ENCODE data around the gene USP44.
"Not testable (repeated sequence)": the region's sequence is repeated elsewhere in the genome, so short reads cannot be mapped to it uniquely, and the experiment has no call there.

Gene USP44

DNA sequence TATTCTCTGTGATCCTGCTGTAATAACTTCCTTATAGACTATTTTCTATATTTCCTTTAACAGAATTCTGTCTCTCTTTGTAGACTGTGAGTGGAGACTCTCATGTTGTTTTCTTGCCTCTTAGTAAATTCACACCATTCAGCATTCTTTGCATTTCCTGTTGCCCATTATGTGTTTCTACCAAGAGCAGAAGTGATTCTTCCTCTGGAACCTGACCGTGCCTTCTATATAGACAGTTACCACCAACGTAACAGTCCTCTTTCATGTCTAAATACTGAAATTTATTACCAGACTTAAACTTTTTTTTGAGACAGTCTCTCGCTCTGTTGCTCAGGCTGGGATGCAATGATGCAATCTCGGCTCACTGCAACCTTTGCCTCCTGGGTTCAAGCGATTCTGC is 46.2 kb downstream of the USP44 start:
- DNase-seq: no peak

DNA sequence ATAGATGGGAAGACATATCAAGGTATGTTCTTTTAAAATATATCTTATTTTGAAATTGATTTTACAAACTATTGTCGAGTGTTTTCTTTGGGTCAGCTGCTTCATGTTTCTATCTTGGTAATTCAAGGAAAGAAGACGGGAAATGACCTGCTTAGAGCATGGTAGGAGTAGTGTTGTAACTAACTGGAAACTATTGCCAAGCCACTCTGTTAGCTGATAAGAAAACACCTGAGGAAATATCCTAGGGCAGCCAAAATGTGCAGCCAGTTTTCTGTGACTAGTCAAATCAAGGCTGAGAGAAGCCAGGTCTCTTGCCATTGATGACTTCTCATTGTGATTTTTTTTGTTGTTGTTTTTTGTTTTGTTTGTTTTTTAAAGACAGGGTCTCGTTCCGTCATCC is 47.1 kb downstream of the USP44 start:
- no peak for DNase-seq

DNA sequence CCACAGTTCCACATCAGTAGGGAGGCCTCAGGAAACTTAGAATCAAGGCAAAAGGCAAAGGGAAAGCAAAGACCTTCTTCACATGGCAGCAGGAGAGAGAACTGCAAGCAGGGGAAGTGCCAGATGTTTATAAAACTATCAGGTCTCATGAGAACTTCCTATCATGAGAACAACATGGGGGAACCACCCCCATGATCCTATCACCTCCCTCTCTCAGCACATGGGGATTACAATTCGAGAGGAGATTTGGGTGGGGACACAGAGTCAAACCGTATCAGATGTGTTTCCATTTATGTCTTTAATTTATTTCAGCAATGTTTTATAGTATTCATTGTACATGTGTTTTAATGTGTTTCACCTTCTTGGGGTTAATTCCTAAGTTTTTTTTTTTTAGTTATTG is 51.5 kb downstream of the USP44 start:
- DNase-seq: no peak

DNA sequence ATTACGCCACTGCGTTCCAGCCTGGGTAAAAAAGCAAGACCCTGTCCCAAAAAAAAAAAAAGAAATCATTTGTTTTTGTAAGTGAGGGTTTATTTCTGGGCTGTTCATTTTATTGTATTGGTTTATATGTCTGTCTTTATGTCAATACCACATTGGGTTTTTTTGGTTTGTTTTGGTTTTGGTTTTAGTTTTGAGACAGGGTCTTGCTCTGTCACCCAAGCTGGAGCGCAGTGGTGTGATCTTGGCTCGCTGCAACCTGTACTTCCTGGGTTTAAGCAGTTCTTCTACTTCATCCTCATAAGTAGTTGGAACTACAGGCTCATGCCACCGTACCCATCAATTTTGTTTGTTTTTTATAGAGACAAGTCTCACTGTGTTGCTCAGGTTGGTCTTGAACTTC is 52.3 kb downstream of the USP44 start:
- no peak for DNase-seq

DNA sequence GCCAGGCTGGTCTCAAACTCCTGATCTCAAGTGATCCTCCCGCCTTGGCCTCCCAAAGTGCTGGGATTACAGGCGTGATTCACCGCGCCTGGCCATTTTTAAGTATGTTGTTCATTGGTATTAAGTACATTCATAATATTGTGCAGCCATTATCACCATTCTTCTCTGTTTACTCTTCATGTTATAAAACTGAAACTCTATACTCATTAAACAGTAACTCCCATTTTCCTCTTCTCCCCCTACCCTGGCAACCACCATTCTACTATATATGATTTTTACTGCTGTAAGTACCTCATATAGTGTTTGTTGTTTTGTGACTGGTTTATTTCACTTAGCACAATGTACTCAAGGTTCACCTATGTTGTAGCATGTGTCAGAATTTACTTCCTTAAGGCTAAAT is 54.2 kb downstream of the USP44 start:
- no peak for DNase-seq

DNA sequence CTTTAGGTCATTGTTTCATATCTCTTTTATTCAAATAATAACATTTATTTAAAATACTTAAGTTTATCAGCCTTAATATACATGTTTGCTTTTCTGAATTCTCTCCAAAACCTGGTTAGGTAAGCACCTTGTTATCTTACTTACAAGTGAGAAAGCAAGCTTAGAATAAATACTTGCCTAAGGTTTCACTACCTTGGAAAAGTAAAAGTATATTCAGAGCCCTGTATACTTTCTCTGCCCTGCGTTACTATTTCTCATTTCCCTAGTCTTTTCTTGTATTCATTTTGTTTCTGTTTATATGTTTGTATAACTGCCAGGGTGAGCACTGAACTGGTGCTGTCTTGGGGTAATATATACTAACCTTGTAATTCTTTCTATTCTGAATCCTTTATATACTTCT is 55.8 kb downstream of the USP44 start:
- no peak for DNase-seq

DNA sequence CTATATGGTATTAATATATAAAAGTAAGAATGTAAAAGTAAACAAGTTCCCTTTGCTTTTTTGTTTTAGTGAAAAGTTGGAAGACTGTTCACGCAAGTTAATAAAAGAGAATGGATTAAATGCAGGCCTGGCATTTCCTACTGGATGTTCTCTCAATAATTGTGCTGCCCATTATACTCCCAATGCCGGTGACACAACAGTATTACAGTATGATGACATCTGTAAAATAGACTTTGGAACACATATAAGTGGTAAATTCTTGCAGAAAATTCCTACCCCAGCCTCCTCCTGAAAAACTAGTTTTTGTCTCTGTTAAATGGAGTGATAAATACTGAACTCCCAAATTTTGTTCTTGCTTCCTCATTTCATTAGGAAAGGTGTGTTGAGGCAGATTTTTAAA is 56.4 kb downstream of the USP44 start:
- no peak for DNase-seq

DNA sequence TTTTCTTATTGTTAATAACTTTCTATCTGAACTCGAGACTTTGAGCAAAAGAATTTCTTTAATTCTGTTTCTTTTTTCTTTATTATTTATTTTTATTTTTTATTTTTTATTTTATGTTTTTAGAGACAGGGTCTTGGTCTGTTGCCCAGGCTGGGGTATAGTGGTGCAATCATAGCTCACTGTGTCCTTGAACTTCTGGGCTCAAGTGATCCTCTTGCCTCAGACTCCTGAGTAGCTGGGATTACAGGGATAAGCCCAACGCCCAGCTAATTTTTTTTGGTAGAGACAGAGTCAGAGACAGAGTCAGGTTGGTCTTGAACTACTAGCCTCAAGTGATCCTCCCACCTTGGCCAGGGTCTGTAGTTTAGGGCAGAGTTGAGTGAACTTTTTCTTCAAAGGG is 58.8 kb downstream of the USP44 start:
- DNase-seq: no peak

DNA sequence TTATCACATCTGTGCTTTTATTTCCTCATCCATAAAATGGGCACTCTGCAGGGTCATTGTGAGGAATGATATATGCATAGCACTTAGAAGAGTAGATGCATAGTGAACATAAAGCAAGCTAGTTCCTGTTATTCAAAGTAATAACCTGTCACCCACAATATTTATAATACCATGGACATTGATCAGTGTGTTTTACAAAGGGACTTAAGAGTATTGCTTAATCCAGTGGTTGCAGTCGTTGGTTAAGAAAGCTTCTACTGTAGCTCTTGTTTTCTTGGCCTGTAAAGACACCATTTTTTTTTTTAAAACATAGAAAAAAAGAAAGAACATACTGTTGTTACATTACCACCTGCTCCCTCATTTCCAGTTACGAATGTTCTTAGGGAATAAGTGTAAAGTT is 64.3 kb downstream of the USP44 start:
- DNase-seq: peak; percentile 24 to 29

DNA sequence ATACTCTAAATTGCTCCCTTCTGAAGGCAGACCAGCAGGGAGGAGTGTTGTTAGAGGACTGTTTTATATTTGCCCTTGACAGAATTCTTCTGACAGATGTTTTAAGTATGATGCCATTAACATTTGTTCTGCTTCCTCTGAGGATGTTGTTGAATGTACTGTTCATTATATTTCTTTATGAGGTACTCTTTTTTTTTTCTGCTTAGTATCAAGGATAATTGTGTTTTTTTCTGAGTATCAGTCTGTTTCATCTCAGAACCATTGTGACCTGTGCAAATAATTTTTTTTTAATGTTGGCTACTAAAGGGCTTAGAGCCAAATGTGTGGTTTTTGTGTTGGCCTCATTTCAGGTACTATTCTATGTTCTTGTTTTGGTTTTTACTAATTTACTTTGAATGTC is 66.8 kb downstream of the USP44 start:
- DNase-seq: no peak

DNA sequence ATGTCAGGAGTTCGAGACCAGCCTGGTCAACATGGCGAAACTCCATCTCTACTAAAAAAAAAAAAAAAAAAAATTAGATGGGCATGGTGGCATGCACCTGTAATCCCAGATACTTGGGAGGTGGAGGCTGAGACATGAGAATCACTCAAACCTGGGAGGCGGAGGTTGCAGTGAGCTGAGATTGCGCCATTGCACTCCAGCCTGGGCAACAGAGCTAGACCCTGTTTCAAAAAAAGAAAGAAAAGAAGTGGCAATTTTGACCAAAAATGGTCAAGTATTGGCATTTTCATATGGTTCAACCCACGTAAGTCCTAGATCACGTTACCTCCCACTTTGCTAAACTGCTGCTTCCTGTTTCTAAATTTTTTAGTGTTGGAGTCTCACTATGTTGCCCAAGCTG is 68.7 kb downstream of the USP44 start:
- DNase-seq: not testable (repeated sequence)

DNA sequence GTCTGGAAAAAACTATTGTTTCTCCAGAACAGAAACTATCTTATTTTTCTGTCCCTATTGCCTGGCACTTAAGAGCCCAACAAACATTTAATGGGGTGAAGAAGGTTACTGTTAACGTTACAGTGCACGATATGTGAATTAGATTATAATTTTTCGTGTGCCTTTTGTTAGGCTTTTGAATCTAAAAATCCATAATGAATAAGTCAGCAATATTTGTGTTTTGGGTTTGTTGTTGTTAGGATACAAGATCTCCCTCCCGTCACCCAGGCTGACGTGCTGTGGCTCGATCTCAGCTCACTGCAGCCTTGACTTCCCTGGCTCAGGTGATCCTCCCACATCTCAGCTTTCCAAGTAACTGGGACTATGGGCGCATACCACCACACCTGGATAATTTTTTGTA is 69.4 kb downstream of the USP44 start:
- DNase-seq: no peak

DNA sequence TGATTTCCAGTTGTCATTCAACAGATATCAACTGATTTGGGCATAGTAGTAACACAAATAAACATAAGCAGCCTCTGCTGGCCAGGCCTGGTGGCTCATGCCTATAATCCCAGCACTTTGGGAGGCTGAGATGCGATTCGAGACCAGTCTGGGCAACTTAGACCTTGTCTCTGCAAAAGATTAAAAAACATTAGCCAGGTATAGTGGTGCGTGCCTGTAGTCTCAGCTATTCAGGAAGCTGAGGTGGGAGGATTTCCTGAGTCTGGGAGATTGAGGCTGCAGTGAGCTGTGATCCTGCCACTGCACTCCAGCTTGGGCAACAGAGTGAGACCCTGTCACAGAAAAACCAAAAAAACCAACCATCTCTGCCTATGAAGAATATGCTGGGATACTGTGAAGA is 70.2 kb downstream of the USP44 start:
- DNase-seq: no peak

DNA sequence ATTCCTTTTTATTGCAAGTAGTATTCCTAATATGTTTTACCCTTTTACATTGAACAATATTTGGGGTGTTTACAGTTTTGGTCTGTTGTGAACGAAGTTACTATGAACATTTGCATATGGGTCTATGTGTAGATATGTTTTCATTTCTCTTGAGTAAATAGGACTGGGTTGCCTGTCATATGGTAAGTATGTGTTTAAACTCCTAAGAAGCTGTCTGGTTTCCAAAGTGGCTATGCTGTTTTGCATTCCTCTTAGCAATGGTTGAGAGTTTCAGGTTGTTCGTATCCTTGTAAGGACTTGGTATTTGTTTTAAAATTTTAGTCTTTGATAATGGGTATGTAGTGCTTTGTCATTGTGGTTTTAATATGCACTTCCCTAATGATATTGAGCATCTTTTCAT is 71.0 kb downstream of the USP44 start:
- no peak for DNase-seq

DNA sequence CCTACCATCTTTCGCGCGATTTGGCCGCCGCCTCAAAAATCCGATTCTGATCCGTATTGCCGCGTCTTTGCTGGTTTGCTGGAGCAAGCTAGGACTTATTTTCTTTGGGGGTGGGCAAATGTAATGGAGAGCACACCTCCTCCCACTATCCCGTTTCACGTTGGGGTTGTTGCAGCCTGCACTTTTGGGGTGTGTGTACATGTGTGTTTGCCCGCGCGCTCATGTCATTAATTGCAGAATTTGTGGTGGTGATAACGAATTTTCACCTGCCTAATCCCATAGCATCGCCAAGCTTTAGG is 76.7 kb downstream of the USP44 start:
- DNase-seq: no peak

DNA sequence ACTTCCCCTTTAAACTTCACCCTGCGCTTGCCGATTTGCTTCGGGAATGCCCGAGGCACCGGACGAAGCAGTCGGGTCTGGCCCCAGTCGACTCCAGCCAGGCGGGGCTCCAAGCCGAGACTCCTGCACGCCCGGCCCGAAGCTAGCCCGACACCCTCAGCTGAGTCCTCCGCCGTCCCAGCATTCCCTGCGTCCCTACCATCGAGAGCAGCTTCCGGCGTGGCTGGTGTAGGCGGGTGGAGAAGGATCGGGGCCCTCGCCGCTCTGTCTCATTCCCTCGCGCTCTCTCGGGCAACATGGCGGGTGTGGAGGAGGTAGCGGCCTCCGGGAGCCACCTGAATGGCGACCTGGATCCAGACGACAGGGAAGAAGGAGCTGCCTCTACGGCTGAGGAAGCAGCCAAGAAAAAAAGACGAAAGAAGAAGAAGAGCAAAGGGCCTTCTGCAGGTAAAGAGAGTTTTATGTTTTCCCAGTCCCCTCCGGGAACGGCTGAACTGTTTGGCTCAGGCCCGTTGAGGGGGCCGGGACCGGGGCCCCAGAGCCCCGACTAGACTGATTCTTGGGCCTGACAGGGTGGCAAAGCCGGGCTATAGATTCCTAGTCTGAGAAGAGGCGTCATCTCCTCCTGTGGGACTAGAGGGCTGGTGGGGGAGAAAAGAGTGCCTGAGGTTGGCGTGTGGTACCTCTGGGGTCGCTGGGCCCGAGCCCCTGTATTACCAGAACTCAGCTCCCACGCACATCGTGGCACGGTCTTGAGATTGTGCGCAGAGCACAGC is 77.2 kb downstream of the USP44 start, which contains the start of gene METAP2:
Gene METAP2 (plus strand): TSS at position 269 of the 776 bp plus-strand sequence. CDS start 28 bp downstream, at position 297.
- DNase-seq: peak; percentile 90 to 92

DNA sequence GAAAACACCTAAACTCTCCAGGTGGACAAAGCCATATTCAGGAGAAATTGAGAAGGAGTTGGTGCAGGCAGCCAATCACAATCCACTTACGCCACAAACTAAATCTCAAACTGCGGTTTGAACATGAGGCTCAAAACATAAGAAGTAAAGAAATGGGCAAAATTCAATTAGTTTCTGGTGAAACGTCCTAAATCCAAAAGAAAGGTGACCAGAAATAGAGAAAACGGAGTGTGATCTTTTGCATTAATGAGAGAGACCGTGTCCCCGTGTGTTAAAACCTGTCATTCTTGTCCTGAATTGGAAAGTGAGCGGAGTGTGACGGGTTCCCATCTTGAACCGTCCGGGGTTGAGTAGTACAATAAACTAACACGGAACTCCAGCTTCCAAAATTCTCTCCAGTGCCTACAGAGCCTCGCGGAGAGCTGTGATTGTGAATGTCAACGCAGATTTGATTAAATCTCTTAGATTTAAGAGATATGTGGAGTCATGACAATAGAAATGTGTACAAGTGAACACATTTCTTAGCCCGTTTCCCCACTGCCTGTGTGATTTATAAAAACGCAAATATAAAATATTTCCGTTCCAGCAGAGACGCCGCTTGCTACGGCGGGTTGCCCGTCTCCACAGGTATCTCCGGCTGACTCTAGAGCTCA is 77.9 kb downstream of the USP44 start:
- DNase-seq: no peak

DNA sequence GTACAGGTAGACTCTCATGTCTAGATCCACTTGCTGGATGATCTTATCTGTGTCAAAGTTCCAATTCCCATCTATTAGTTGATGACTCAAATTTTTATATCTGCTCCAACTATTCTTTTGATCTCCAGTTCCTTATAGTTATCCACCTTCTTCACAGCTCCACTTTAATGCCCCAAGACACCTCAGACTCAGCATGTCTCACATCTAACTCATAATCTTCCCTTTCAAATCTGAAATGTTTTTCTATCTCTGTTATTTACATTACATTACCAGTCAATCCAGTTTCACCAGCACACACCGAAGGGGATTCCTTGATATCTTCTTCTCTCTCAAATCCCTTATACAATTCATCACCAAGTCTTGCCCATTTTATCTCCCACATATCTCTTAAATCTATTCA is 81.0 kb downstream of the USP44 start:
- DNase-seq: no peak

Data from AML-193 (cell line).